Neural progenitor cell (in vitro differentiated cells): ENCODE results near the gene GABARAPL1. TPM values are rescaled to one million over a fixed set of nuclear protein-coding genes. Genes with fewer than 3 reads are reported as not detected.

ENCODE experiments used
- DNase-seq: peaks from one replicate; pipeline ENCODE4 v3.0.0-alpha.2; 2016; ENCODE audit warnings: low spot score
- H2AFZ ChIP-seq: fragments of 200-600 bp; sonication (generic); replicated peaks from 2 replicates; pipeline ENCODE4 v1.6.1; 2016; ENCODE audit warnings: antibody characterized with exemption
- H3F3A ChIP-seq: fragments of 200-600 bp; sonication (generic); 2 replicates; pipeline ENCODE4 v1.6.1; 2016; ENCODE audit warnings: antibody characterized with exemption, low read depth
- H3K27ac ChIP-seq: fragments of 200-600 bp; sonication (generic); 2 replicates; pipeline ENCODE4 v1.5.1; 2016; ENCODE audit warnings: mild to moderate bottlenecking
- H3K27me3 ChIP-seq: fragments of 200-600 bp; sonication (generic); 2 replicates; pipeline ENCODE4 v1.6.1; 2016; ENCODE audit warnings: mild to moderate bottlenecking, moderate library complexity
- H3K36me3 ChIP-seq: fragments of 200-600 bp; sonication (generic); 2 replicates; pipeline ENCODE4 v1.5.1; 2016
- H3K4me1 ChIP-seq: fragments of 200-600 bp; sonication (generic); 2 replicates; pipeline ENCODE4 v1.6.1; 2016; ENCODE audit warnings: mixed run types
- H3K4me2 ChIP-seq: fragments of 200-600 bp; sonication (generic); 2 replicates; pipeline ENCODE4 v1.6.1; 2016
- H3K4me3 ChIP-seq: fragments of 200-600 bp; sonication (generic); 2 replicates; pipeline ENCODE4 v1.5.1; 2016
- H3K79me2 ChIP-seq: fragments of 200-600 bp; sonication (generic); 2 replicates; pipeline ENCODE4 v1.6.1; 2016; ENCODE audit warnings: low read depth
- H3K9ac ChIP-seq: fragments of 200-600 bp; sonication (generic); 2 replicates; pipeline ENCODE4 v1.6.1; 2016
- H3K9me3 ChIP-seq: fragments of 200-600 bp; sonication (generic); 2 replicates; pipeline ENCODE4 v1.5.1; 2016; ENCODE audit warnings: low read depth
- H4K20me1 ChIP-seq: fragments of 200-600 bp; sonication (generic); 2 replicates; pipeline ENCODE4 v1.6.1; 2016; ENCODE audit warnings: low read depth
- H3K27ac Mint-ChIP-seq: 3 replicates; pipeline ENCODE4 v1.8.0; 2021; ENCODE audit warnings: mixed read lengths
- H3K27me3 Mint-ChIP-seq: 2 replicates; pipeline ENCODE4 v1.8.0; 2022; ENCODE audit warnings: low read depth, mild to moderate bottlenecking, inconsistent platforms, moderate library complexity, mixed read lengths; ENCODE audit not compliant: insufficient read depth
- H3K36me3 Mint-ChIP-seq: 3 replicates; pipeline ENCODE4 v1.8.0; 2021; ENCODE audit warnings: mixed read lengths
- H3K4me1 Mint-ChIP-seq: 3 replicates; pipeline ENCODE4 v1.8.0; 2021; ENCODE audit warnings: mixed read lengths
- H3K4me3 Mint-ChIP-seq: 3 replicates; pipeline ENCODE4 v1.8.0; 2021; ENCODE audit warnings: mild to moderate bottlenecking, moderate library complexity, mixed read lengths
- H3K9me3 Mint-ChIP-seq: 3 replicates; pipeline ENCODE4 v1.8.0; 2020; ENCODE audit warnings: mixed read lengths
- CTCF ChIP-seq: fragments of 200-600 bp; sonication (generic); IDR thresholded peaks from 2 replicates; pipeline ENCODE4 v1.5.1; 2017; ENCODE audit warnings: antibody characterized with exemption, mild to moderate bottlenecking
- EZH2 ChIP-seq: fragments of 200-600 bp; sonication (generic); IDR thresholded peaks from 2 replicates; pipeline ENCODE4 v1.6.1; 2017; ENCODE audit warnings: antibody characterized with exemption, mild to moderate bottlenecking, moderate library complexity
- EZH2phosphoT487 ChIP-seq: fragments of 200-600 bp; sonication (generic); IDR thresholded peaks from 2 replicates; pipeline ENCODE4 v1.6.1; 2017; ENCODE audit warnings: antibody characterized with exemption
- total RNA-seq: library from RNA; depleted of rRNA; stranded (reverse); fragments of >200 nt; gene quantifications from 2 replicates; pipeline ENCODE4 v1.2.3, GENCODE V29; 2015; ENCODE audit warnings: low replicate concordance

Gene GABARAPL1
- total RNA-seq, 1 donor from 2014 or later = 38.9 TPM

GRCh38 chr12:10272467-10272866, 59.8 kb downstream of the GABARAPL1 start:
- Histone ChIP-seq H3F3A (no peaks in the 10 kb centered on the region), H3K4me3 (no peak overlapping the region), H3K27ac (no peak overlapping the region), H3K79me2 (no peaks in the 10 kb centered on the region), H3K4me1 (no peaks in the 10 kb centered on the region), H3K9me3 (no peaks in the 10 kb centered on the region), H3K9ac (no peak overlapping the region), H3K36me3 (no peaks in the 10 kb centered on the region), H3K4me2 (no peak overlapping the region), H2AFZ (no peak overlapping the region), H4K20me1 (no peaks in the 10 kb centered on the region), H3K27me3 (no peaks in the 10 kb centered on the region)
- Mint-ChIP-seq H3K27ac (no peak overlapping the region), H3K36me3 (no peaks in the 10 kb centered on the region), H3K9me3 (no peaks in the 10 kb centered on the region), H3K4me3 (no peak overlapping the region), H3K4me1 (no peaks in the 10 kb centered on the region), H3K27me3 (no peaks in the 10 kb centered on the region)
- no peak for TF ChIP-seq EZH2
- no peak for TF ChIP-seq CTCF
- TF ChIP-seq EZH2phosphoT487 = no peak
- DNase-seq = no peak

Other genes with a start within 250 kb of the GABARAPL1 start
- not detected in 2 replicates for gene CLEC12A, start 241.5 kb upstream of the GABARAPL1 start, total RNA-seq
- gene CLEC1B, start 213.8 kb upstream of the GABARAPL1 start, total RNA-seq = not detected in 2 replicates
- gene CLEC12B, start 202.2 kb upstream of the GABARAPL1 start, total RNA-seq = not detected in 2 replicates
- gene CLEC9A, start 182.2 kb upstream of the GABARAPL1 start, total RNA-seq = not detected in 2 replicates
- gene CLEC1A, start 113.9 kb upstream of the GABARAPL1 start, total RNA-seq = not detected in 2 replicates
- gene CLEC7A, start 82.7 kb upstream of the GABARAPL1 start, total RNA-seq = not detected in 2 replicates
- not detected in 2 replicates for gene OLR1, start 40.7 kb upstream of the GABARAPL1 start, total RNA-seq
- not detected in 2 replicates for gene TMEM52B, start 33.8 kb upstream of the GABARAPL1 start, total RNA-seq
- gene KLRD1, start 95.0 kb downstream of the GABARAPL1 start, total RNA-seq = 0.06 TPM in 2 replicates
- gene KLRK1, start 177.2 kb downstream of the GABARAPL1 start, total RNA-seq = not detected in 2 replicates
- not detected in 2 replicates for gene KLRC4, start 196.9 kb downstream of the GABARAPL1 start, total RNA-seq
- not detected in 2 replicates for gene KLRC3, start 207.7 kb downstream of the GABARAPL1 start, total RNA-seq
- not detected in 2 replicates for gene KLRC2, start 223.1 kb downstream of the GABARAPL1 start, total RNA-seq
- gene KLRC1, start 240.5 kb downstream of the GABARAPL1 start, total RNA-seq = not detected in 2 replicates